Measurements from ENCODE around the gene EHMT1.
"Not testable (repeated sequence)": the region's sequence is repeated elsewhere in the genome, so short reads cannot be mapped to it uniquely, and the experiment has no call there.

The EHMT1 gene

DNA sequence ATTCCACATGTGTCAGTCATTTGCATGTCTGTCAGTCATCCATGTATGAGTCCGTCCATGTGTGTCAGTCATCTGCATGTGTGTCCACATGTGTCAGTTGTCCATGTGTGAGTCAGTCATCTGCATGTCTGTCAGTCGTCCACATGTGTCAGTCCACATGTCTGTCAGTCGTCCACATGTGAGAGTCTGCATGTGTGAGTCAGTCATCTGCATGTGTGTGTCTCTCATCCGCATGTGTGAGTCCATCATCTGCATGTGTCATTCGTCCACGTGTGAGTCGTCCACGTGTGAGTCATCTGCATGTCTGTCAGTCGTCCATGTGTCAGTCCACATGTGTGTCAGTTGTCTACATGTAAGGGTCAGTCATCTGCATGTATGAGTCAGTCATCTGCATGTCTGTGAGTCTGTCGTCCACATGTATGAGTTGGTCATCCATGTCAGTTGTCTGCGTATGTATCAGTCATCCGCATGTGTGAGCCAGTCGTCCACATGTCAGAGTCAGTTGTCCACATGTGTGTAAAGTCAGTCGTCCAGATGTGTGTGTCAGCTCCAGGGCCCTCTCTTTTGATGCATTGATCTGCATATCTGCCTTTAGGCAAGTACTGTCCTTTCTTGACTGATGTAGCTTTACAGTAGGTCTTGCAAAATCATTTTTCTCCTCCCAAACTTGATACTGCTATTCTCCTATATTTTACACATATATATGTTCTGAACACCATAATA is 186.3 kb downstream of the EHMT1 start:
- no peak for DNase-seq (ENCODE audit: low read depth, low spot score)

DNA sequence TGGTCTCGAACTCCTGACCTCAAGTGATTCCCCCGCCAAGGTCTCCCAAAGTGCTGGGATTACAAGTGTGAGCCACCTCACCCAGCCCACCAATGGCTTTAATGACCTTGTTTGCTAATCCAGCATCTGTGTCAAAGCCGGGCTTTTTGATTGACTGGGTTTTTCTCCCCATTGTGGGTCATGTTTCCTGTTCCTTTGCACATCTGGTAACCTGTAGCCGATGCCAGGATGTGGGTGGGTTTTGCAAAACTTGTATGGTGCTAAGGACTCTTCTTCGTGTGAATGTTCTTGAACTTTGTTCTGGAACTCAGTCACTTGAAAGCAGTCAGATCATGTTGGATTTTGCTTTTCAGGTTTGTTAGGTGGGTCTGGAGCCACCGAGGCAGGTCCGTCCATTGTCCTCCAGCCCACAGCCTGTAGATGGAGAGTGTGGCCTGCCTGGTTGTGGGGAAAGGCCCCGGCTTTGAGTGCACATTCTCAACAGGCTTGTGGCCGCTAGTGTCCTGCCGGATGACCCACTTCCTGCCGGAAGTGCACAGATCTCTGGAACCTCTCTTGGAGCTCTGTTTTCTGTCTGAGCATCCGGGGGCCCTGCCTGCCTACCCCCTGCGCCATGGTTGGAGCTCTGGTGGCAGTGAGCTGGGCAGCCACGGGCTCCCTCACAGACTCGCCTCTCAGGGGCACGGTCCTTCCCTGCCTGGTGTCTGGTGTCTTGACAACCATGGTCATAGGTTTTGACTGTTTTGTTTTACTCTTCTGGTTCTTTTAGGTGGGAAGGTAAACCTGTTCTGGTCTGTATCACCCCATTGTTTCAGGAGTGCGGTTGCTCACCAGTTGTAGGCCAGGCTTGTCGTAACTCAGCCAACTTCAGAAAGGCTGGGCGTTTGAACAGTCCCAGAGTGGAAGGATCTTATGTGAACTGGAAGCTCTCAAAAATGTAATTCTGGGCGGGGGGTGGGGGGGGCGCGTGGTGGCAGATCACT is 189.2 kb downstream of the EHMT1 start:
- DNase-seq (ENCODE audit: low read depth, low spot score) = no peak

DNA sequence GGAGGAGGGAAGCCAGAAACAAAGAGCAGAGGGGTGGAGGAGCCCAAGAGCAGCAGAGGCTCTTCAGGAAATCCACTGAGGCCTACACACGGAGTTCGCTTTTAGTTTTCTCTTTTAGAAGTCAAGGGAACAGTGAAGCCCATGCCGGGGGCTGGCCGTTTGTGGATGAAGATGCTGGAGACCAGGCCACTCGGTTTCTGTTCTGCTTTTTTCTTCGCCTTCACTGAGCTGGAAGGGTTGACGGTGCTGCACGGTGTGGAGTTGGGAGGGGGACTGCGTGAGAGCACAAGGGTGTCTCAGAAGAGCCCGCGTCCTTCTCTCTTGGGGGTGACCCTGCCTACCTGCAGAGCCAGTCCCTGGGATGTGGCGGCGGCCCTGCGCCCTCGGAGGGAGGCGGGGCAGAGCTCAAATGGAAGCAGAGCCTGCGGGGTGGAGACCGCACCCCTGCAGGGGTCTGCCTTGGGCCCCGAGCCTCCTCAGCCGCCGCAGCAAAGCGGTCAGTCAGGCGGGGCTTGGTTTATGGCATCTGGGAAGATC is 190.3 kb downstream of the EHMT1 start:
- peak; percentile 24 for DNase-seq (ENCODE audit: low read depth, low spot score)

DNA sequence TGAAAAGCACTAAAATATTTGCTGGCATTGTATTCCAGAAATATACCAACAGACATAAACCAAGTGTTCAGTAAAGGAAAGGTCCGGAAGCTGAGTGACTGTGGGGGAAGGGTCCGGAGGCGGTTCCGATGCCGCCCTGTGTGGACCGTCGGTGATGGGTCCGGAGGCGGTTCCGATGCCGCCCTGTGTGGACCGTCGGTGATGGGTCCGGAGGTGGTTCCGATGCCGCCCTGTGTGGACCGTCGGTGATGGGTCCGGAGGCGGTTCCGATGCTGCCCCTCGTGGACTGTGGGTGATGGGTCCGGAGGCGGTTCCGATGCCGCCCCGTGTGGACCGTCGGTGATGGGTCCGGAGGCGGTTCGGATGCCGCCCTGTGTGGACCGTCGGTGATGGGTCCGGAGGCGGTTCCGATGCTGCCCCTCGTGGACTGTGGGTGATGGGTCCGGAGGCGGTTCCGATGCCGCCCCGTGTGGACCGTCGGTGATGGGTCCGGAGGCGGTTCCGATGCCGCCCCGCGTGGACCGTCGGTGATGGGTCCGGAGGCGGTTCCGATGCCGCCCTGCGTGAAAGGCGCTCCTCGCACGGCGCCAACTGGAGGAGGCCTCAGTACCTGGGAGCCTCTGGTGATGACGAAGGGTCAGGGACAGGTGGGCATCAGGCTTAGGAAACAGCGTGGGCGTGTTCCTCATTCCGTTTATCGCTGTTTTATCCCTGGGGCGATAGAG is 191.1 kb downstream of the EHMT1 start:
- DNase-seq (ENCODE audit: low read depth, low spot score) = not testable (repeated sequence)

DNA sequence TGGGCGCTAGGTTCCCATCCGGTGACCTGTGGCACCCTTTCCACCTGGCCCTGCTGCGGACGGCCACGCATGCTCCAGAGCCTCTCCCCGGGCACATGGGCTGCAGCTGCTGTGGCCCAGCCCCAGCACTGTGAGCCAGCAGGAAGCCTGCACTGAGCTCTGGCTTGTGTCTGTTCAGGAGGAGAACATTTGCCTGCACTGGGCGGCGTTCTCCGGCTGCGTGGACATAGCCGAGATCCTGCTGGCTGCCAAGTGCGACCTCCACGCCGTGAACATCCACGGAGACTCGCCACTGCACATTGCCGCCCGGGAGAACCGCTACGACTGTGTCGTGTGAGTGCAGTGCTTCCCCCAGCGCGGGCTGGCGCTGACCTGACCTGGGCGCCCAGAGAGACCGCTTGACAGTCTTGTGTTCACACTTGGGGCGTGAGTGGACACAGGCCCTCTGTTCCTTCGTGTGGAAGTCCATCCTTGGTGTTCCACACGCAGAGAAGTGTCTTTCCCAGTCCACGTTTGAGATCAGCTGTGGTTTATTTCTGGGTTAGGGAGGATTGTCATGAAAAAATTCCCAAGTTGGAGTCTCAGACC is 192.6 kb downstream of the EHMT1 start:
- DNase-seq (ENCODE audit: low read depth, low spot score) = no peak

DNA sequence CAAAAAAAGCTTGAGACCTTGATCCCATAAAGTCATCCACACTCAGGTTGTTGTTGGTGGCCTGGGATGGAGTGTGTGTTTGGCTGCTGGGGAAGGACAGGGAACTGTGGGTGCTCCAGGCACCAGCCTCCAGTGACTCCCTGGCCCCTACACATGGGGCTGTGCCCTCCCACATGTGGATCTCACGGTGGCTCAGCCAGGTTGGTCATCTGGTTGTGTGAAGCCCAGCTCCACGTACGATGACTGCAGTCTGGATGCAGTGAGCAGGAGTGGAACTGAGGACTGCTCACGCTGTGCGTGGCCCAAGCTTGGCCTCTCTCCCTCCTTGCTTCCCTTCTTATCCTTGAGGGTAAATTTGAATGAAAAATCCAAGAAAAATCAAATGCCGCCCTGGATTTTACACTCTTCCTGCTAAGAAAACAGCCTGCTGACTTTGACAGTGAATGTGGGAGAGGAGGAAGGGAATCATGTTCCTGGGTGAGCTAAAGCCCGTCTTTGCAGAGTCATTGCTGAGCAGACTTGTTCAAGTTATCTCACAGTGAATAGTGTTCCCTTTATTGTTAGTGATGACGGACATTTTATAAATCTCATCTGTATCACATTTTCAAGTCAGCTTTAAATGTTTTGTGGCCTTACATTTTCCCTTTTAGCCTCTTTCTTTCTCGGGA is 193.7 kb downstream of the EHMT1 start:
- DNase-seq (ENCODE audit: low read depth, low spot score) = no peak

DNA sequence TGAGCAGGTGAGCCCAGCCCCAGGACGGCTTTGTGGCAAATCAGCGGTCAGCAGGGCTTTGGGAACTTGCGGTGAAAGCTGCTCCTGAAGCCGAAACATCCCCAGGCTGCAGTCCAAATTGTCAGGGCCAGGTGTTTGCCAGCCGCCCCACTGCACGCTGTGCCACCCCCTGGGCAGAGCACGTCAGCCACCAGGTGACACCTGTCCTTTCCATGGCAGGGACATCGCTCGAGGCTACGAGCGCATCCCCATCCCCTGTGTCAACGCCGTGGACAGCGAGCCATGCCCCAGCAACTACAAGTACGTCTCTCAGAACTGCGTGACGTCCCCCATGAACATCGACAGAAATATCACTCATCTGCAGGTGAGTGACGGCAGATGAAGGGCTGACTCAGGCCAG is 194.4 kb downstream of the EHMT1 start:
- DNase-seq (ENCODE audit: low read depth, low spot score) = no peak

DNA sequence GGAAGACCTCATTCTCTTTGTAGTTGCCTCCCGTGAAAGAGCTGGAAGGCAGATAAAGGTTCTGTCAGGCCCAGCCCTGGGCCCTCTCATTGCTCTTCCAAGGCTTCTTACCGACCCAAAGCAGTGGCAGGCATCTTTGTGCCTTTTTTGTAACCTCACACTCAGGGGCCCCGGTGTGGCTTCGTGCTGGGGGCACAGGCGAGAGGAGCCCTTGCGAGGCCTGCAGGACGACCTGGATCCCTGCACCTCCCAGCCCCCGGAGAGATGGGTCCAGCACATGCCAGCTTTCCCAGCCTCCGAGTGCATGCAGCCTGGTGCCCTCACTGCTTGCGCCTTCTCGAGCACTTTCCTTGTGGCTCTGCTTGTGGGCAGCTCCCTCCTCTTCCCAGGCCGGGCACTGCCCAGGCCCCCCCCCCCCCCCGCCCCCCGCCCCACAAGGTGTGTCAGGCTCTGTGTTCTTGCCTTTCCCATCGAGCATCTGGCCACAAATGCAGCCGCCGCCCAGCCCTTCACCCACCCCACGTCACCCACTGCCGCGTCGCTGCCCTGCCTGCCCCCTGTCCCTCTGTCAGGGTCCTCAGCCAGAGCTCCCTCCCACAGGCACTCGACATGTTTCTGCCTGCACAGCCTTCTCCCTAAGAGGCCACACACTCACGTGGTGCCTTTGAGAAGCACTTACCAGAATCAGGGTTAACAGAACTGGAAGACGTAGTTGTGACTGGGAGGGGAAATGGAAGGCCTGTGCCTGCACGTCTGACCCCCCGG is 195.0 kb downstream of the EHMT1 start:
- no peak for DNase-seq (ENCODE audit: low read depth, low spot score)

DNA sequence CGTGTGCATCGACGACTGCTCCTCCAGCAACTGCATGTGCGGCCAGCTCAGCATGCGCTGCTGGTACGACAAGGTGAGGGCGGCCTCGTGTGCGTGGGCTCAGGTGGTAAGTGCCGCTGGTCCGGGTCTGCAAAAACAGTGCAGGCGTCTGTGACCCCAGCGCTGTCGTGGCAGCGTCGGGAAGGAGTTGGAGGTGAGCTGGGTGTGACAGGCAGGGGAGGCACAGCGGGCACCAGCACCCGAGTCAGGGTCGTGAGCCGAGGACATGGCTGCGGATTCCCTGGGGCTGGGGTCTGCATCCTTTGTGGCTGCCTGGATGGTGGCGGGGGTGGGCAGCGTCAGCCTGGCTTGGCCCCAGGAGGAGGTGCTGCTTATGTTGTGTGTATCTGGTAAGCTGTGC is 195.6 kb downstream of the EHMT1 start:
- no peak for DNase-seq (ENCODE audit: low read depth, low spot score)

DNA sequence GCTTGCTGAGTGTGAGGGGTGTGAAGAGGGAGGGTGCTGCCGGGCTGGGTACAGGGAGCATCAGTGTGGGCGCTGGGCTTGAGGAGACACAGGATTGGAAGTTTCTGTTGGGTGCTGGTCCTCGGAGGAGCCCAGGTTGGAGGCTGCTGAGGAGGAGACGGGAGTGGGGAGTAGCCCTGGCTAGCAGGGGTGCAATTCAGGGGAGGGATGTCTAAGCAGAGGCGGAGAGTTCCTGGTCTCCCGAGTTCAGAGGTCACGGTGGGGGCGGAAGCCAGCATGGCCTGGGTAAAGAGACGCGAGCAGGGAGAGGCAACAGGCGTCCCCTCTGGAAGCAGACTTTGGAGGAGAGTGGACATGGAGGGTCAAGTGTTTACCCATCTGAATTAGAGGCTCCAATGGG is 196.0 kb downstream of the EHMT1 start:
- no peak for DNase-seq (ENCODE audit: low read depth, low spot score)

DNA sequence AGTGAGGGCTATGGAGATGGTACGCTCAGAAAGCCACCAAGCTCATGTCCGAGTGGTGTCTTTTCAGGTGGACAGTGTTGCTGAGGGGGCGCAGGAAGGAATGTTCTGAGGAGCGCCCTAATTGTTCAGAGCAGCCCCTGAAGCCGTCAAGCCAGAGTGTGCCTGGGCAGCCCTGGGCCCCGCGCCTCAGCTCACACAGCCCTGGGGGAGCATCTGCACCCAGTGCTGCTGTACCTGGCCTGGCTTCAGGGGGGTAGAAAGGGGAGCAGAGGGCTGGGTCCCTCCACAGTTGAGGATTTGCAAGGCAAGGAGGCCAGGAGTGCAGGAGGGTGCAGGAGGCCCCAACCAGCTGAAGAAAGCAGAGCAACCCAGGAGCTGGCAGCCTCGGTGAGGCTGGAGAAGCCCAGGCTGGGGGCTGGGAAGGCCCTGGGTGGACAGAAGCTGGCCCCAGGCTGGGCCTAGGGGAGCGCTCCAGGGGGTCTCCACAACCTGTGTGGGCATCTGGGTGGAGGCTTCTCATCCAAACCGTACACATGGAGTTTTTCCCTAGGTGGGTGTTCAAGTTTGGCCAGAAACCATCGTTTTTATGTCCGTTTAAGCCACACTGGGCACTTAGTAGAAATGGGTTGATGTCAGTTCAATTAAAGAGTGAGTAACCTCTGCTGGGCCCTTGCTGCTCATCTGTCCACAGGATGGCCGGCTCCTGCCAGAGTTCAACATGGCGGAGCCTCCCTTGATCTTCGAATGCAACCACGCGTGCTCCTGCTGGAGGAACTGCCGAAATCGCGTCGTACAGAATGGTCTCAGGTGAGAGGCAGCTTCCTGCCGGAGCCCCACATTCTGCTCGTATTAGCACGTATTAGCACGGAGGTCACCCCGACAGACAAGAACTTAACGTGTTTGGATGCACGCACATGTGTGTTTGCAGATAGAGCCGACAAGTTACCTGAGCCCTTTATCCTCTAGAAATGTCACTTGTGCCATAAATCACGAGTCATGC is 196.8 kb downstream of the EHMT1 start:
- no peak for DNase-seq (ENCODE audit: low read depth, low spot score)

DNA sequence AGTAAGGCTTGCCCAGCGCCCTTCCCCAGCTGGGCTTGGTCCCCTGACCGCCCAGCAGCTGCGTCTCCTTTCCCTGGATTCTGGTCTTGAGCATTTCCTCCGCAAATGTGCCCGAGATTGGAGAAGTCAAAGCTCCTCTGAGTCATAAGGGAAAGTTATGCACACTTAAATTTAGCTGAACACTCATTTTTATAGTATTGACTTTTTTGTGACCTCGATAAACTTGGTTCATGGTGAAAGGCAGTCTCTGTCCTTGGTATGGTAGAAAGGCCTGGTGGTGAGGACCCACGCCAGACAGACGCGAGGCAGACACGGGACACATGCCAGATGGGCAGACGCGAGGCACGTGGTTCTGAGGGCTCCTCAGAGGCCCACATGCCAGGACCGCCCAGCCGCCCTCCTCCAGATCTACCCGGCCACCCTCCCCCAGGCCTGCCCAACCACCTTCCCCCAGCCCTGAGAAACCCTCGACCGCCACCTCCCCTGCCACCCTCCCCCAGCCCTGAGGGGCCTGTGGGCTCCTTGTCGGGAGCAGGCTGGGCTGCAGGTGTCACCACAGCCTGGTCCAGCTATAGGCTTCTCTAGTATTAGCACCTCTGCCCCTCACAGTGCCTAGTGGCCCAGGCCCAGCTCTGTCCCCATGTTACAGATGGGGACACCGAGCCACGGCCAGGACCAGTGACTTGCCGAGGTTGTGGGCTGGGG is 197.9 kb downstream of the EHMT1 start:
- no peak for DNase-seq (ENCODE audit: low read depth, low spot score)

DNA sequence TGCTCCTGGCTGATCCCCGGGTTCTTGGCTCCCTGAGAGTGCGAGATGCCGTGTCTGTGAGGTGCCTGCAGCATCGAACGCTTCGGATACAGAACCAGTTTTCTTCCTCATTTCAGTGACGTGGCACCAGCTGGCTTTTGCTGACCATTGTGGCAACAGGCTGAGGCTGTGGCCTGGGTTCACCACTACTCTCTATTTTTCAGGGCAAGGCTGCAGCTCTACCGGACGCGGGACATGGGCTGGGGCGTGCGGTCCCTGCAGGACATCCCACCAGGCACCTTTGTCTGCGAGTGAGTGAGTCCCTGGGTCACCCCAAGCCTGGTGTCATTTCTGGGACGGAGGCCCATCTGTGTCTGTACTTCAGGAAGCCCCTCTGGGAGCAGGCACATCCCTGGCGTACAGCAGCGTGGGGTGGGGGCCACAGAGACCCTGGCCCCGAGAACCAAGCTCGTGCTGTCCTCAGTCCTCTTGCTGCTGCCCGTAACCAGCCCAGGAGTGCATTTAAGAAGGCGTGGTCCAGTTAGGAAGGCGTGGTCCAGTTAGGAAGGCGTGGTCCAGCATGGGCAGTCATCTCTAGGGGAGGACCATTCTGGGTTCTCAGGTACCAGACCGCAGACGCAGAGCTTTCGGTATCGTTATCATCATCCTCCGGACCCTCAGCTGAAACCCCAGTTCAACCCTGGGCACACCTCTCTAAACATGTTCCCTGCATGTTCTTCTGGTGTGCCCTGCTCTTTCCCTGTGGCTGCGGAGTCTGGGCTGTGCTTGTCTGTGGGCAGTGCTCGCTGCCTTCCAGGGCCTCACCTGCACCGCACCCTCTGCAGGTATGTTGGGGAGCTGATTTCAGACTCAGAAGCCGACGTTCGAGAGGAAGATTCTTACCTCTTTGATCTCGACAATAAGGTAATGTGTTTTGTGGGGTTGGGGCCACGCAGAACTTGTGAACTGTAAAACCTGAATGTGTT is 198.7 kb downstream of the EHMT1 start:
- DNase-seq (ENCODE audit: low read depth, low spot score) = no peak

DNA sequence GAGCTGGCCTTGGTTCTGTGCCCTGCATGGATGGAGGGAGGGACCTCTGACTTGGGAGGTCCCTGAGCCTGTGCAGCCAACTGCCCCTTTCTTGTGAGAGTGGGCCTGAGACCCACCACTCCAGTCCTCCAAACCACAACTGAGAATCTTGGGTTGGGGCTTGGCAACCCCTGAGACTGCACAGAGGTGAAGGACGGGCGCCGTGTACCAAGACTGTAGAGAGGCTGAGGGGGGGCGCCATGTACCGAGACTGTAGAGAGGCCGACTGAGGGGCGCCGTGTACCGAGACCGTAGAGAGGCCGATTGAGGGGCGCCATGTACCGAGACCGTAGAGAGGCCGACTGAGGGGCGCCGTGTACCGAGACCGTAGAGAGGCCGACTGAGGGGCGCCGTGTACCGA is 199.5 kb downstream of the EHMT1 start:
- no peak for DNase-seq (ENCODE audit: low read depth, low spot score)

DNA sequence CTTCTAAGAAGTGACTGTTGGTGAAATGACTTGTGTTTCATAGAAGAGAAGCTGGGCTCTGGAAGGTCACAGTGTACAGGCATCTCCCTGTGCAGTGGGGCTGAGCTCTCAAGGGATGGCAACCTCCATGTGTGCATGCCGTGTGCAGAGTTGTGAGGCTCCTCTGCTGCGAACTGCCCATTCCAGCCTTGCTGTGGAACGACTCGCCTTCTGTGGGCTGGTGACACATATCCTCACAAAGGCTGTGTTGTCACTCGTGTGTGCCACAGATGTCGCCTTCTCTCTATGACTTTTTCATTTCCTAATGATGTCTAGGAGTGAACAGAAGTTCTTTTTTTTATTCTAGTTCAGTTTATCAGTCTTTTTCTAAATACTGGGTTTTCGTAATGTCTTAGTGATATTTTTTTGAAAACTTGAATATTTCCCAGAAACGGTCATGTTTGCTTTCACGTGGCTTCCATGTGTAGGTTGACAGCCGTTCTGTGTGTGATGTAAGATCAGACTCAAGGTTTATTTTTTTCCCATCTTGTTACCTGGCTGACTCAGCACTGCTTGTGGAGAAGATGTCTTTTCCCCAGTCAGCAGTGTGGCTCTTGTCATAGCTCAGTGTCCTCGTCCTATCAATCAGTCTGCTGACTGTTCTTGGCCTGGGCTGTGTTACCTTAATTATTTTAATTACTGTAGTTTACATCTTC is 201.5 kb downstream of the EHMT1 start:
- no peak for DNase-seq (ENCODE audit: low read depth, low spot score)

DNA sequence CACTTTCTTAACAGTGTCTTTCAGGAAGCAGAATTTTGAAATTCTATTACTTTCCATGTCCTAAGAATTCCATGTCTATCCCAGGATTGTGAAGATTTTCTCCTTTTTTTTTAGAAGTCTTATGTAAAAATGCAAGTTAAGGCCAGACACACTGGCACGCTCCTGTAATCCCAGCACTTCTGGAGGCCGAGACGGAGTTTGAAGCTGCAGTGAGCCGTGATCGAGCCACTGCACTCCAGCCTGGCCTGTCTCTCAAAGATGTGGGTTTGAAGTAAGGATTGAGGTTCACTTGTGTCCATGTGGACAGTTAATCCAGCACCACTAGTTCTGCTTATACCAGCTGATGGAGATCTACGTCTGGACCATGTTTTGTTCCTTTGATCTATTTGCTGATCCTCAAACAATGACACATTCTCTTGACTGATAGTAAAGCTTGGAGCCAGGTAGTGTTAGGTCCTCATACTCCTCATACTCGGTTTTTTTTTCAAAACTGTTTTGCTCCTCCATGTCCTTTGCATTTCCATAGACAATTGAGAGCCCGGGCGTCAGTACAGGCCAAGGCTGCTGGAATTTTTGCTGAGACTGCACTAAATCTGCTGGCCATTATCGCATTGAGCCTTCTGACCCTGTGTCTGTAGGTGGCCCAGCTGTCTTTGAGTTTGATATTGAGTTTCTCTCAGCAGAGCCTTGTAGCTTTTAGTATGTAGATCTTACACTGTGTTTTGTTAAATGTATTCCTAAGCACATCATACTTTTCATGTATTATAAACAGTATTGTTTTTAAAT is 205.4 kb downstream of the EHMT1 start:
- no peak for DNase-seq (ENCODE audit: low read depth, low spot score)

All from ELF-1 (cell line).